Activated naive CD8-positive, alpha-beta T cell treated with anti-CD3 and anti-CD28 coated beads for 36 hours (primary cell): ENCODE data around the gene EID2B. TPM values are rescaled to one million over a fixed set of nuclear protein-coding genes. Genes with fewer than 3 reads are reported as not detected.

Experiments used
- DNase-seq: peaks from one replicate; pipeline ENCODE4 v3.0.0; 2021
- H3K27ac Mint-ChIP-seq: one replicate; pipeline ENCODE4 v1.8.0; 2022; ENCODE audit warnings: mild to moderate bottlenecking, moderate library complexity, mixed read lengths
- H3K27me3 Mint-ChIP-seq: one replicate; pipeline ENCODE4 v1.8.0; 2022; ENCODE audit warnings: mild to moderate bottlenecking, mixed read lengths
- H3K36me3 Mint-ChIP-seq: one replicate; pipeline ENCODE4 v1.8.0; 2021; ENCODE audit warnings: mild to moderate bottlenecking, mixed read lengths
- H3K4me1 Mint-ChIP-seq: one replicate; pipeline ENCODE4 v1.8.0; 2021; ENCODE audit warnings: mixed read lengths
- H3K4me3 Mint-ChIP-seq: one replicate; pipeline ENCODE4 v1.8.0; 2022; ENCODE audit warnings: mild to moderate bottlenecking, moderate library complexity, mixed read lengths
- H3K9me3 Mint-ChIP-seq: one replicate; pipeline ENCODE4 v1.8.0; 2022; ENCODE audit warnings: mixed read lengths
- total RNA-seq, 2 experiments: library from RNA; stranded (reverse); gene quantifications; one replicate each; pipeline ENCODE4 v1.2.3, GENCODE V29; 2021

Gene EID2B
- total RNA-seq, 2 experiments from 2014 or later, result 2.4 to 2.7 TPM

DNA sequence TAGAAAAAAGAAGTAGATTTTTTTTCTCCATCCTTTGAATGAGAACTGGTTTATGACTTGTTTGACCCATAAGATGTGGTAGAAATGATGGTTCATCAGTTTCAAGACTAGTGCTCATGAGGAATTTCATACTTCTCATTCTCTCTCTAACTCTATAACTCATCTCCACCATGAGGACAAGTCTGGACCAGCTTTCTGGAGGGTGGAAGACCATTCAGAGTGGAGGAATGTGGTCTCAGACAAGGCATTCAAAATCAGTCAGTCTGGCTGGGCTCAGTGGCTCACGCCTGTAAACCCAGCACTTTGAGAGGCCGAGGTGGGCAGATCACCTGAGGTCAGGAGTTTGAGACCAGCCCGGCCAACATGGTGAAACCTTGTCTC is 10.8 kb upstream of the EID2B start:
- H3K36me3 Mint-ChIP-seq, result no peaks in the 10 kb centered on the region
- peaks cover 47% of the 10 kb centered on the region for H3K4me1 Mint-ChIP-seq
- H3K9me3 Mint-ChIP-seq, result no peaks in the 10 kb centered on the region
- H3K27ac Mint-ChIP-seq, result no peak overlapping the region
- H3K27me3 Mint-ChIP-seq, result peaks cover 4% of the 10 kb centered on the region
- no peak overlapping the region for H3K4me3 Mint-ChIP-seq
- DNase-seq, result no peak

DNA sequence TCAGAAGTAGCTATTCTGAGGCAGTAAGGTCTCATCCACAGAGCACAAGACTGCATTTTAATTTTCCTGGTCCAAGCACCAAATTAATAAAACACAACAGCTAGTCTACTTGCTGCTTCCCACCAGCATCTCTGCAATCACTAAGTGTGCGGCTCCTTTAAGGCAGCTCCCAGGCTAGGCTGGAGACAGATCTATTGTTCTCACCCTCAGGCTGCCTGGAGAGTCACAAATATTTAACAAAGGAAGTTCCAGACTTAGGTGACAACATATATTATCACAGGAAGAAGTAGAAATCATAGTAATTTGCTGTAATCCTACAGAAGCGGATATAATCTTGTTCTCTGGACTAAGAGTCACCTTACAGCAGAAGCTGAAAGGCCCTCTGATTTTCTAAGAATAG is 9.6 kb upstream of the EID2B start:
- no peaks in the 10 kb centered on the region for H3K36me3 Mint-ChIP-seq
- peaks cover 4% of the 10 kb centered on the region for H3K27me3 Mint-ChIP-seq
- no peak overlapping the region for H3K4me3 Mint-ChIP-seq
- peaks cover 58% of the 10 kb centered on the region for H3K4me1 Mint-ChIP-seq
- H3K27ac Mint-ChIP-seq, result no peak overlapping the region
- no peak for DNase-seq
- no peaks in the 10 kb centered on the region for H3K9me3 Mint-ChIP-seq

GRCh38 chr19:39540333-39540673 is 7.7 kb upstream of the EID2B start:
- no peaks in the 10 kb centered on the region for H3K9me3 Mint-ChIP-seq
- H3K4me3 Mint-ChIP-seq, result peak overlapping the region; percentile 95
- peaks cover 4% of the 10 kb centered on the region for H3K36me3 Mint-ChIP-seq
- H3K4me1 Mint-ChIP-seq, result peaks cover 57% of the 10 kb centered on the region
- H3K27ac Mint-ChIP-seq, result peak overlapping the region; percentile 92
- peaks cover 4% of the 10 kb centered on the region for H3K27me3 Mint-ChIP-seq
- no peak for DNase-seq

- peak within 1 kb of the TSS; percentile 95 for H3K4me3 Mint-ChIP-seq
- H3K4me1 Mint-ChIP-seq, result peaks cover 54% of the 10 kb centered on the region
- H3K36me3 Mint-ChIP-seq, result peaks cover 4% of the 10 kb centered on the region
- peak within 1 kb of the TSS; percentile 92 for H3K27ac Mint-ChIP-seq
- DNase-seq, result peak; percentile 93
- H3K9me3 Mint-ChIP-seq, result no peaks in the 10 kb centered on the region
- H3K27me3 Mint-ChIP-seq, result peaks cover 4% of the 10 kb centered on the region
Observed at GRCh38 chr19:39539518-39540332, 7.1 kb upstream of the EID2B start, which contains the start of gene EID2. Gene EID2 (minus strand): TSS chr19:39540161. CDS start chr19:39540079, 82 bp downstream.

DNA sequence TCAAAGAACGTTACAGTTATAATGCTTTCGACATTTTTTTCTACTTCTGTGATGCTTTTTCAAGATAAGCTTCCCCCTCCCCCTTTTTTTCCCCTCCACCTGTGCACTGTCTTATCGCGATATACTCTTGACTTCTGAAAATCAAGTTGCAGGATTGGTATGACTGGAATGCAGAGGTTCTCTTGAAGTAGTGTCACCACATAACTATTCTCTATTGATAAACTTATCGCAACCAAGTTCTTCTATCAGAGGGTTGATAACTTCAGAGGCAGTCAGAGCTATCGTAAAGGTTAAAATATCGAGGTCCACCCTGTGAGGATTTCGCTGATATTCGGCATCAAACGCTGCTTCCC is 6.5 kb upstream of the EID2B start:
- H3K4me3 Mint-ChIP-seq, result peak overlapping the region; percentile 95
- peaks cover 4% of the 10 kb centered on the region for H3K27me3 Mint-ChIP-seq
- H3K4me1 Mint-ChIP-seq, result peaks cover 48% of the 10 kb centered on the region
- peak overlapping the region; percentile 86 for H3K27ac Mint-ChIP-seq
- DNase-seq, result no peak
- peaks cover 4% of the 10 kb centered on the region for H3K36me3 Mint-ChIP-seq
- H3K9me3 Mint-ChIP-seq, result no peaks in the 10 kb centered on the region

DNA sequence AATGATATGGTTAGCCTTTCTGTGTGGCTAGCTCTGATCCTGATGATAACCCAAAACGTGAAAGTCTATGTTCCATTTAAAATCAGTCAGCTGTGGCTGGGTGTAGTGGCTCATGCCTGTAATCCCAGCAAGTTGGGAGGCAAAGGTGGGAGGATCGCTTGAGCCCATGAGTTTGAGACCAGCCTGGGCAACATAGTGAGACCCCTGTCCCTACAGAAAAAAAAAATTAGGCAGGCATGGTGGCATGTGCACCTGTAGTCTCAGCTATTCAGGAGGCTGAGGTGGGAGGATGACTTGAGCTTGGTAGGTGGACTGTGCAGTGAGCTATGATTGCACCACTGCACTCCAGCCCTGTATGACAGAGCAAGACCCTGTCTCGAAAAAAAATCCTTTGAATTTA is 1.1 kb upstream of the EID2B start:
- DNase-seq, result no peak
- H3K27ac Mint-ChIP-seq, result no peak overlapping the region
- peaks cover 4% of the 10 kb centered on the region for H3K36me3 Mint-ChIP-seq
- no peaks in the 10 kb centered on the region for H3K27me3 Mint-ChIP-seq
- no peak overlapping the region for H3K4me3 Mint-ChIP-seq
- peaks cover 37% of the 10 kb centered on the region for H3K4me1 Mint-ChIP-seq
- H3K9me3 Mint-ChIP-seq, result no peaks in the 10 kb centered on the region

- Mint-ChIP-seq H3K9me3 (no peaks in the 10 kb centered on the region), H3K27me3 (no peaks in the 10 kb centered on the region), H3K27ac (no peak overlapping the region), H3K4me1 (peaks cover 35% of the 10 kb centered on the region), H3K4me3 (peak overlapping the region; percentile 93), H3K36me3 (peaks cover 4% of the 10 kb centered on the region)
- DNase-seq, result no peak
Observed at GRCh38 chr19:39533003-39533512, 406 bp upstream of the EID2B start.

DNA sequence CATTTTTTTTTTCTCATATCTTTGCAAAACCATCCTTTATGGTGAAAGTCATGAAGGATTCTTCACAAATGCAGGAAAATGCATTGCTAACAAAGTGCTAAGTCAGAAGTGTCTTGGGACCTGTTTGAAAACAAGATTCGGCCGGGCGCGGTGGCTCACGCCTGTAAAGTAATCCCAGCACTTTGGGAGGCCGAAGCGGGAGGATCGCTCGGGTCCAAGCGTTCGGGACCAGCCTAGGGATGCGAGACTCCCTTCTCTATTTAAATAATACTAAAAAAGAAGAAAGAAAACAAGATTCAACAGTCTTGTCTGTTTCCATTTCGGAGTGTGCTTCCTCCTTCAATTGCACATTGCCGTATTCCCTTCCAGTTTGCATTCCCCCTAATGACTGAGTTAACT is 819 bp downstream of the EID2B start:
- no peaks in the 10 kb centered on the region for H3K27me3 Mint-ChIP-seq
- H3K36me3 Mint-ChIP-seq, result peaks cover 2% of the 10 kb centered on the region
- no peaks in the 10 kb centered on the region for H3K9me3 Mint-ChIP-seq
- peak overlapping the region; percentile 93 for H3K4me3 Mint-ChIP-seq
- no peak for DNase-seq
- peak overlapping the region; percentile 72 for H3K27ac Mint-ChIP-seq
- H3K4me1 Mint-ChIP-seq, result peaks cover 27% of the 10 kb centered on the region

- no peak overlapping the region for H3K4me3 Mint-ChIP-seq
- no peaks in the 10 kb centered on the region for H3K36me3 Mint-ChIP-seq
- DNase-seq, result no peak
- H3K27ac Mint-ChIP-seq, result no peak overlapping the region
- H3K4me1 Mint-ChIP-seq, result peaks cover 10% of the 10 kb centered on the region
- H3K27me3 Mint-ChIP-seq, result no peaks in the 10 kb centered on the region
- H3K9me3 Mint-ChIP-seq, result no peaks in the 10 kb centered on the region
Observed at GRCh38 chr19:39525205-39525604, 7.4 kb downstream of the EID2B start.

- Mint-ChIP-seq H3K27me3 (no peaks in the 10 kb centered on the region), H3K36me3 (no peaks in the 10 kb centered on the region), H3K4me1 (peaks cover 9% of the 10 kb centered on the region), H3K9me3 (no peaks in the 10 kb centered on the region), H3K27ac (peak overlapping the region; percentile 8), H3K4me3 (no peak overlapping the region)
- no peak for DNase-seq
Observed at GRCh38 chr19:39524495-39524894, 8.2 kb downstream of the EID2B start.

DNA sequence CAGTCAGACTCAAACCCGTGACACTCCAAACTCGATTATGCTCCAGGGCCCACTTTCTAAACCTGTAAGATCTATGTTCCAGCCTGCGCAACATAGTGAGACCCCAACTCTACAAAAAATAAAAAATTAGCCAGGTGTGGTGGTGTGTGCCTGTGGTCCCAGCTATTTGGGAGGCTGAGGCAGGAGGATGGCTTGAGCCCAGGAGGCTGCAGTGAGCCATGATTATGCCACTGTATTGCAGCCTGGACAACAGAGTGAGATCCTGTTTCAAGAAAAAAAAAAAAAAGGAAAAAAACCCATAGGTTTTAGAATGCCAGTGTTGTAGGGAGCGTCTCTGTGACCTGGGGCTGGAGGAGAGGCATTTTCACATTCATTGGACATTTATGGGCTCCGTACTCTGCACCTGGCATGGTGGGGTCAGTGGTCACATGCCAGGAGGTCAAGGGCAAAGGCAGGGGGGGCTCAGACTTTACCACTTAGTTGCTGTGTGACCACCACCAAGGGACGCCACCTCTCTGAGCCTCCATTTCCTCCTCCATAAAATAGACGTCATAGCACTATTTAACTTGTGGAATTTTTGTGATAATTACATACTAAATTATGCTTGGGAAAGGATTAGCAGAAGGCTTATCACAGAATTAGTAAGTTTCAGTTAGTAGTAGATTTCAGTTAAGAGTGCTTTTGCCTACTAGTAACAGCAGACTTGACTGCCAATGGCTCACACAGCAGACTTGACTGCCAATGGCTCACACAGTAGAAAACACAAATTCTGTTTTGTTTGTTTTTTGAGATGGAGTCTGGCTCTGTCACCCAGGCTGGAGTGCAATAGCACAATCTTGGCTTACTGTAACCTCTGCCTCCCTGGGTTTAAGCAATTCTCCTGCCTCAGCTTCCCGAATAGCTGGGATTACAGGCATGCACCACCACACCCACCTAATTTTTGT is 11.8 kb downstream of the EID2B start:
- H3K27me3 Mint-ChIP-seq, result peaks cover 16% of the 10 kb centered on the region
- H3K4me3 Mint-ChIP-seq, result no peak overlapping the region
- H3K9me3 Mint-ChIP-seq, result no peaks in the 10 kb centered on the region
- no peaks in the 10 kb centered on the region for H3K36me3 Mint-ChIP-seq
- no peak for DNase-seq
- H3K4me1 Mint-ChIP-seq, result peaks cover 7% of the 10 kb centered on the region
- no peak overlapping the region for H3K27ac Mint-ChIP-seq

GRCh38 chr19:39518975-39519374 is 13.7 kb downstream of the EID2B start:
- no peak overlapping the region for H3K27ac Mint-ChIP-seq
- DNase-seq, result no peak
- peaks cover 35% of the 10 kb centered on the region for H3K27me3 Mint-ChIP-seq
- no peaks in the 10 kb centered on the region for H3K36me3 Mint-ChIP-seq
- H3K4me3 Mint-ChIP-seq, result no peak overlapping the region
- no peaks in the 10 kb centered on the region for H3K9me3 Mint-ChIP-seq
- peaks cover 14% of the 10 kb centered on the region for H3K4me1 Mint-ChIP-seq

GRCh38 chr19:39518458-39518857 is 14.2 kb downstream of the EID2B start:
- Mint-ChIP-seq H3K36me3 (no peaks in the 10 kb centered on the region), H3K4me3 (no peak overlapping the region), H3K27ac (no peak overlapping the region), H3K27me3 (peaks cover 40% of the 10 kb centered on the region), H3K4me1 (peaks cover 14% of the 10 kb centered on the region), H3K9me3 (no peaks in the 10 kb centered on the region)
- DNase-seq, result no peak

DNA sequence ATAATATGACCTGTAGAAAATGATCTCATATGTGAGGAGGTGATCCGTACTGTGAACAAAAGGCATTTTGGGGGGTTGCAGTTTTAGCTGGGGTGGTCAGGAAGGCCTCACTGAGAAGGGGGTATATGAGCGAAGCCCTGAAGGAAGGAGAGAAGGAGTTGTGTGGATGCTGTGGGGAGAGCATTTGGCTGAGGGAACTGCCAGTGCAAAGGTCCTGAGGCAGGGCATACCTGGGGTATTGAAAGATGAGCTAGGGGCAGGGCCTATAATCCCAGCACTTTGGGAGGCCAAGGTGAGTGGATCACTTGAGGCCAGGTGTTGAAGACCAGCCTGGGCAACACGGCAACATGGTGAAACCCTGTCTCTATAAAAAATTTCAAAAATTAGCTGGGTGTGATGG is 15.2 kb downstream of the EID2B start:
- Mint-ChIP-seq H3K36me3 (no peaks in the 10 kb centered on the region), H3K4me3 (no peak overlapping the region), H3K4me1 (peaks cover 14% of the 10 kb centered on the region), H3K9me3 (no peaks in the 10 kb centered on the region), H3K27ac (no peak overlapping the region), H3K27me3 (peaks cover 47% of the 10 kb centered on the region)
- no peak for DNase-seq

- Mint-ChIP-seq H3K36me3 (peaks cover 1% of the 10 kb centered on the region), H3K4me3 (peak overlapping the region; percentile 47), H3K27me3 (peaks cover 54% of the 10 kb centered on the region), H3K27ac (no peak overlapping the region), H3K9me3 (no peaks in the 10 kb centered on the region), H3K4me1 (peaks cover 12% of the 10 kb centered on the region)
- DNase-seq, result no peak
Observed at GRCh38 chr19:39516270-39516669, 16.4 kb downstream of the EID2B start.
